ENCODE measurements around the gene SPEM2.
"Not testable (repeated sequence)": the region's sequence is repeated elsewhere in the genome, so short reads cannot be mapped to it uniquely, and the experiment has no call there.

The SPEM2 gene

GRCh38 chr17:7443499-7444485, 18.4 kb downstream of the SPEM2 start:
- DNase-seq = no peak

GRCh38 chr17:7444682-7445618, 19.5 kb downstream of the SPEM2 start, which contains the start of gene CHRNB1:
CHRNB1 (plus strand) TSS chr17:7445061; CDS start chr17:7445128, 67 bp downstream.
- peak; percentile 75 to 91 (median 80) for DNase-seq

GRCh38 chr17:7445619-7445968, 20.2 kb downstream of the SPEM2 start:
- DNase-seq = no peak

- no peak for DNase-seq
These were observed 23.0 kb downstream of the SPEM2 start for GRCh38 chr17:7448461-7448860.

GRCh38 chr17:7459961-7460545, 34.6 kb downstream of the SPEM2 start:
- no peak for DNase-seq

- no peak for DNase-seq
These were observed 35.6 kb downstream of the SPEM2 start for GRCh38 chr17:7460850-7461660.

- no peak for DNase-seq
These were observed 37.3 kb downstream of the SPEM2 start for GRCh38 chr17:7462474-7463371.

- no peak for DNase-seq
These were observed 38.0 kb downstream of the SPEM2 start for GRCh38 chr17:7463372-7463846.

- no peak for DNase-seq
These were observed 38.7 kb downstream of the SPEM2 start for GRCh38 chr17:7464081-7464480.

GRCh38 chr17:7465597-7466275, 40.3 kb downstream of the SPEM2 start:
- DNase-seq = no peak

- DNase-seq = no peak
These were observed 40.9 kb downstream of the SPEM2 start for GRCh38 chr17:7466318-7466638.

- peak; percentile 74 to 88 (median 78) for DNase-seq
These were observed 41.4 kb downstream of the SPEM2 start for GRCh38 chr17:7466639-7467341.

GRCh38 chr17:7467498-7467897, 42.1 kb downstream of the SPEM2 start:
- DNase-seq = no peak

- no peak for DNase-seq
These were observed 42.9 kb downstream of the SPEM2 start for GRCh38 chr17:7468290-7468689.

- DNase-seq = no peak
These were observed 43.5 kb downstream of the SPEM2 start for GRCh38 chr17:7468804-7469389.

- DNase-seq = not testable (repeated sequence)
These were observed 44.4 kb downstream of the SPEM2 start for GRCh38 chr17:7469843-7470242.

GRCh38 chr17:7470457-7470973, 45.1 kb downstream of the SPEM2 start:
- DNase-seq = not testable (repeated sequence)

GRCh38 chr17:7471729-7472128, 46.3 kb downstream of the SPEM2 start:
- no peak for DNase-seq

GRCh38 chr17:7474767-7475166, 49.4 kb downstream of the SPEM2 start:
- DNase-seq = not testable (repeated sequence)

All from suppressor macrophage (primary cell).